ENCODE measurements around the gene PNPLA8. TPM values are rescaled to one million over a fixed set of nuclear protein-coding genes. Genes with fewer than 3 reads are reported as not detected.
"Not testable (repeated sequence)": the region's sequence is repeated elsewhere in the genome, so short reads cannot be mapped to it uniquely, and the experiment has no call there.

PNPLA8 gene
- polyA plus RNA-seq, 3 donors, result 10.2 to 80.0 (median 55.5) TPM

- Histone ChIP-seq H2AFZ (ENCODE audit: insufficient read depth, low read depth, low read length, poor library complexity, severe bottlenecking) (no peak overlapping the region), H3K9ac (ENCODE audit: insufficient read depth, low read length, poor library complexity, severe bottlenecking) (no peak overlapping the region), H3K4me1 (ENCODE audit: control insufficient read depth in 1 of 2, insufficient read depth in 2 of 2, low read length in 2 of 2) (no peaks in the 10 kb centered on the region), H3K79me2 (ENCODE audit: insufficient read depth, low read length) (no peaks in the 10 kb centered on the region), H3K4me3 (replicated peaks in 1 of 3; ENCODE audit: low read depth in 2 of 3, low read length in 3 of 3) (no peak overlapping the region), H3K4me2 (replicated peaks; ENCODE audit: extremely low read depth, low read length, poor library complexity, severe bottlenecking) (no peak overlapping the region), H3K9me3 (replicated peaks in 1 of 2; ENCODE audit: control insufficient read depth in 1 of 2, insufficient read depth in 1 of 2, low read length in 2 of 2) (no peaks in the 10 kb centered on the region), H3K27me3 (ENCODE audit: control insufficient read depth in 2 of 2, insufficient read depth in 2 of 2, low read length in 2 of 2) (peaks cover 2 to 5% of the 10 kb centered on the region in 2 donors), H3K36me3 (replicated peaks in 1 of 2; ENCODE audit: control insufficient read depth in 1 of 2, insufficient read depth in 2 of 2, low read length in 2 of 2) (peaks cover 18 to 28% of the 10 kb centered on the region in 2 donors), H3K27ac (ENCODE audit: low read depth in 1 of 2, low read length in 2 of 2) (no peak overlapping the region), H4K20me1 (ENCODE audit: insufficient read depth, low read length) (no peaks in the 10 kb centered on the region)
- no peak overlapping the region for H3K27ac Mint-ChIP-seq
- intact Hi-C loops (cut with micrococcal nuclease), result no loop called here
- no peak for DNase-seq
- peaks cover 15 to 19% of the 10 kb centered on the region in 2 donors for H3K36me3 Mint-ChIP-seq
- TF ChIP-seq, protein P1, sequence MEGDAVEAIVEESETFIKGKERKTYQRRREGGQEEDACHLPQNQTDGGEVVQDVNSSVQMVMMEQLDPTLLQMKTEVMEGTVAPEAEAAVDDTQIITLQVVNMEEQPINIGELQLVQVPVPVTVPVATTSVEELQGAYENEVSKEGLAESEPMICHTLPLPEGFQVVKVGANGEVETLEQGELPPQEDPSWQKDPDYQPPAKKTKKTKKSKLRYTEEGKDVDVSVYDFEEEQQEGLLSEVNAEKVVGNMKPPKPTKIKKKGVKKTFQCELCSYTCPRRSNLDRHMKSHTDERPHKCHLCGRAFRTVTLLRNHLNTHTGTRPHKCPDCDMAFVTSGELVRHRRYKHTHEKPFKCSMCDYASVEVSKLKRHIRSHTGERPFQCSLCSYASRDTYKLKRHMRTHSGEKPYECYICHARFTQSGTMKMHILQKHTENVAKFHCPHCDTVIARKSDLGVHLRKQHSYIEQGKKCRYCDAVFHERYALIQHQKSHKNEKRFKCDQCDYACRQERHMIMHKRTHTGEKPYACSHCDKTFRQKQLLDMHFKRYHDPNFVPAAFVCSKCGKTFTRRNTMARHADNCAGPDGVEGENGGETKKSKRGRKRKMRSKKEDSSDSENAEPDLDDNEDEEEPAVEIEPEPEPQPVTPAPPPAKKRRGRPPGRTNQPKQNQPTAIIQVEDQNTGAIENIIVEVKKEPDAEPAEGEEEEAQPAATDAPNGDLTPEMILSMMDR (IDR thresholded peaks at IDR 0.05), result no peak
- peaks cover 0 to 13% (median 2%) of the 10 kb centered on the region in 3 donors for H3K27me3 Mint-ChIP-seq (ENCODE audit: low read depth in 3 of 3)
- H3K4me3 Mint-ChIP-seq, result no peak overlapping the region
- H3K9me3 Mint-ChIP-seq, result no peaks in the 10 kb centered on the region
- H3K4me1 Mint-ChIP-seq, result no peaks in the 10 kb centered on the region
- 100% methylated on average over 2 of the region's 4 CpGs for WGBS (ENCODE audit: insufficient coverage)
These were observed 57.7 kb downstream of the PNPLA8 start for GRCh38 chr7:108468246-108468645.

GRCh38 chr7:108467391-108467790 is 58.5 kb downstream of the PNPLA8 start:
- no peak overlapping the region for H3K27ac ChIP-seq (ENCODE audit: low read depth in 1 of 2, low read length in 2 of 2)
- no peaks in the 10 kb centered on the region for H3K9me3 ChIP-seq (replicated peaks in 1 of 2; ENCODE audit: control insufficient read depth in 1 of 2, insufficient read depth in 1 of 2, low read length in 2 of 2)
- no peak overlapping the region for H3K4me3 ChIP-seq (replicated peaks in 1 of 3; ENCODE audit: low read depth in 2 of 3, low read length in 3 of 3)
- DNase-seq, result no peak
- H3K9ac ChIP-seq (ENCODE audit: insufficient read depth, low read length, poor library complexity, severe bottlenecking), result no peak overlapping the region
- no peak overlapping the region for H2AFZ ChIP-seq (ENCODE audit: insufficient read depth, low read depth, low read length, poor library complexity, severe bottlenecking)
- peaks cover 11 to 19% of the 10 kb centered on the region in 2 donors for H3K36me3 ChIP-seq (replicated peaks in 1 of 2; ENCODE audit: control insufficient read depth in 1 of 2, insufficient read depth in 2 of 2, low read length in 2 of 2)
- intact Hi-C loops (cut with micrococcal nuclease), result no loop called here
- no peaks in the 10 kb centered on the region for H3K79me2 ChIP-seq (ENCODE audit: insufficient read depth, low read length)
- TF ChIP-seq, protein P1 (IDR thresholded peaks at IDR 0.05), result no peak
- Mint-ChIP-seq H3K4me3 (no peak overlapping the region), H3K4me1 (no peaks in the 10 kb centered on the region), H3K27me3 (ENCODE audit: low read depth in 3 of 3) (peaks cover 4 to 14% (median 5%) of the 10 kb centered on the region in 3 donors), H3K36me3 (peaks cover 8 to 11% of the 10 kb centered on the region in 2 donors), H3K9me3 (no peaks in the 10 kb centered on the region), H3K27ac (no peak overlapping the region)
- H3K27me3 ChIP-seq (ENCODE audit: control insufficient read depth in 2 of 2, insufficient read depth in 2 of 2, low read length in 2 of 2), result peaks cover 2 to 5% of the 10 kb centered on the region in 2 donors
- no CpG with 5 or more reads among the region's 2 CpGs for WGBS (ENCODE audit: insufficient coverage)
- H3K4me1 ChIP-seq (ENCODE audit: control insufficient read depth in 1 of 2, insufficient read depth in 2 of 2, low read length in 2 of 2), result no peaks in the 10 kb centered on the region
- no peaks in the 10 kb centered on the region for H4K20me1 ChIP-seq (ENCODE audit: insufficient read depth, low read length)
- no peak overlapping the region for H3K4me2 ChIP-seq (replicated peaks; ENCODE audit: extremely low read depth, low read length, poor library complexity, severe bottlenecking)

DNA sequence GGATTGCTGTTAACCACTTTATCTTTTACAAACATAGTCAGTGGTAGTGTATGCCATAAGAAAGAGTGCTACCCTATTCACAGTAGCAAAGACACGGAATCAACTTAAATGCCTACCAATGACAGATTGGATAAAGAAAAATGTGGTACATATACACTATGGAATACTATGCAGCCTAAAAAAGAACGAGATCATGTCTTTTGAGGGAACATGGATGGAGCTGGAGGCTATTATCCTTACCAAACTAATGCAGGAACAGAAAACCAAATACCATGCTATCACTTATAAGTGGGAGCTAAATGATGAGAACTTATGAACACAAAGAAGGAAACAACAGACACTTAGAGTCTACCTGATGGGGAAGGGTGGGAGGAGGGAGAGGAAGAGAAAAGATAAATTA is 59.6 kb downstream of the PNPLA8 start:
- H3K4me1 Mint-ChIP-seq; H4K20me1 ChIP-seq (ENCODE audit: insufficient read depth, low read length); H3K4me3 ChIP-seq (replicated peaks in 1 of 3; ENCODE audit: low read depth in 2 of 3, low read length in 3 of 3); H3K36me3 ChIP-seq (replicated peaks in 1 of 2; ENCODE audit: control insufficient read depth in 1 of 2, insufficient read depth in 2 of 2, low read length in 2 of 2); H3K27me3 ChIP-seq (ENCODE audit: control insufficient read depth in 2 of 2, insufficient read depth in 2 of 2, low read length in 2 of 2); H3K4me3 Mint-ChIP-seq; H3K9ac ChIP-seq (ENCODE audit: insufficient read depth, low read length, poor library complexity, severe bottlenecking); H3K79me2 ChIP-seq (ENCODE audit: insufficient read depth, low read length); DNase-seq; H3K9me3 Mint-ChIP-seq; H3K4me1 ChIP-seq (ENCODE audit: control insufficient read depth in 1 of 2, insufficient read depth in 2 of 2, low read length in 2 of 2); H3K9me3 ChIP-seq (replicated peaks in 1 of 2; ENCODE audit: control insufficient read depth in 1 of 2, insufficient read depth in 1 of 2, low read length in 2 of 2); H3K27ac Mint-ChIP-seq; H3K36me3 Mint-ChIP-seq; H2AFZ ChIP-seq (ENCODE audit: insufficient read depth, low read depth, low read length, poor library complexity, severe bottlenecking); H3K27ac ChIP-seq (ENCODE audit: low read depth in 1 of 2, low read length in 2 of 2); intact Hi-C loops (cut with micrococcal nuclease); H3K4me2 ChIP-seq (replicated peaks; ENCODE audit: extremely low read depth, low read length, poor library complexity, severe bottlenecking): not testable (repeated sequence)
- no CpG with 5 or more reads among the region's 2 CpGs for WGBS (ENCODE audit: insufficient coverage)
- H3K27me3 Mint-ChIP-seq (ENCODE audit: low read depth in 3 of 3), result peaks cover 5 to 14% (median 6%) of the 10 kb centered on the region in 3 donors
